ENCODE data around the gene ERAS. TPM values are rescaled to one million over a fixed set of nuclear protein-coding genes. Genes with fewer than 3 reads are reported as not detected.
A peak's percentile ranks its signal among the peaks of the same experiment; 100 is the strongest.

The ERAS gene
- total and polyA plus RNA-seq, 12 donors, result 0.11 to 0.20 TPM; not detected in 10

DNA sequence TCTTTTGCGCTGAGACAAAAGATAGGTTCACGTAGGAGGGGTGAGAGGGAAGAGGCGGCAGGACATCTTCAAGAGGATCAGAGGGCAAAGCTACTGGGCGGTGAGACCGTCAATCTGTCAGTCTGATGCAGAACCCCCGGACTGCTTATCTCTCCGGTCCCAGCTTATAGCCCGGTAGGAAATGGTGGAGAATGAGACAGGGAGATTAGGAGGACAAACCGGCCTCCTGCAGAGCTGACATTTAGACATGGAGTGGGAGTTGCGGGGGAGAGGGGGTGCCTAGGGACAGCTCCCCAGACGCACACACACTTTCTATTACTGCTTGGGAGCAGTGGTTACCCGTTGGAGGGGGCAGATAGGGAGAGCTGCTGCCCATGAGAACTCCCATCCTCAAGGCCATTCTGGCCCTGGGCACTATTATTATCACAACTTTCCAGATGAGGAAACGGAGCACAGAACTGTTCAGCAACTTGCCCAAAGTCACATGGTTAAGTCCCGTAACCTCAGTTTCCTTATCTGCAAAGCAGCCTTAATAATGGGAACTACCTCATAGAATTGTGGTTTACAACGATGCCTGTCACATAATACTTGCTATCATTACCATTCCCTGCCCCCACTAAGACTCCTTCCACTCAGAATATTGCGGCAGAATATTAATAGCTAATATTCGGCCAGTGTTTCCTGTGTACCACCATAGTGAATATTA lies 25.6 kb upstream of the ERAS start:
- WGBS, 4 donors, result 19 to 58% (median 37%) methylated on average over 10 to 17 of the region's 17 CpGs
- Histone ChIP-seq H3K27ac (peak overlapping the region; percentile 53 to 96 (median 93)), H3K4me1 (replicated peaks in 1 of 2) (no peaks in the 10 kb centered on the region), H3K4me3 (peak overlapping the region in 3 of 4 donors; percentile 20 to 64 (median 40)), H3K27me3 (no peaks in the 10 kb centered on the region), H3K9me3 (replicated peaks in 1 of 3) (no peaks in the 10 kb centered on the region), H3K36me3 (replicated peaks in 1 of 2) (peaks cover 0 to 4% of the 10 kb centered on the region in 2 donors)
- intact Hi-C loops (cut with DNase I), result no loop called here
- TF ChIP-seq POLR2A (IDR thresholded peaks at IDR 0.05) (no peak), CTCF (IDR thresholded peaks at IDR 0.05) (no peak)
- DNase-seq, result peak in 1 of 7 donors; percentile 52

DNA sequence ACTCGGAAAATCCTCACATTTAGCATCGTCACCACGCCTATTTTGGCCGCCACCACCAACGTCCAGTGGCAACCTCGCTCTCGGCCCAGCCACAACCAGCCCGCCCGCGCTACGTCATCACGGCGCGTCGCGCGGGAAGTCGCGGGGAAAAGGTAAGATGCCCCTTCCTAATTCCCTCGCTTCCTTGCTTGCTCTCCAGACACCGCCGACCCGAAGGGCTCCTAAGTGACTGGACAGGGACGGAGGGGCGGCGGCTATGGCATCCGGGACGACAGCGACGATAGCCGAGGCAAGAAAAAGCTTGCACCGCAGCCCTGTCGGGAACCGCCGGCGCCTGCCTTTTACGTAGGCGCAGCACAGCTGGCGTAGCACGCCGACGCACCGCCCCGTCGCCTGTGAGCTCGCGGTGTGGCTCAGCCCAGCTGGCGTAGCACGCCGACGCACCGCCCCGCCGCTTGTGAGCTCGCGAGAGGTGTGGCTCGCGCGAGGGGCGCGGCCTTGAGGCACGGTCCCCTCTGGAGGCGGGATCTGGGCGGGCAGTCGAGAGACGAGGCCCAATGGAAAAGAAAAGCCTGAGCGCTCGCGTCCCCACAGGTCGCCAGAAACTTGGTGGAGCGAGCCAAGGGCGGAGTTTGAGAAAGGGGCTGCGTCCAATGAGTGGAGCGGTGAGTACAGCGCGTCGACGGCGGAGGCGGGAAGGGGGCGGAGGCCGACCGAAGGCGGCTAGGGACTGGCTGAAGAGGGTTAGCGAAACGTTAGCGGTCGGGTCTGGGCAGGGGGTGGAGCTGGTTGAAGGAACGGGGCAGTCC lies 24.8 kb upstream of the ERAS start, which contains the start of gene HDAC6:
HDAC6 (plus strand) TSS at position 788 of the 809 bp plus-strand sequence. CDS start 626 bp downstream, outside the sequence.
- H3K4me3 ChIP-seq, result peak within 1 kb of the TSS in 3 of 4 donors; percentile 30 to 64 (median 40)
- H3K27ac ChIP-seq, result peak within 1 kb of the TSS; percentile 84 to 100 (median 96)
- no peaks in the 10 kb centered on the region for H3K9me3 ChIP-seq (replicated peaks in 1 of 3)
- intact Hi-C loops (cut with DNase I), result no loop called here
- TF ChIP-seq POLR2A (IDR thresholded peaks at IDR 0.05) (peak; percentile 2 to 38), CTCF (IDR thresholded peaks at IDR 0.05) (peak in 1 of 6 experiments; percentile 6)
- no peaks in the 10 kb centered on the region for H3K27me3 ChIP-seq
- H3K36me3 ChIP-seq (replicated peaks in 1 of 2), result peaks cover 0 to 4% of the 10 kb centered on the region in 2 donors
- no peaks in the 10 kb centered on the region for H3K4me1 ChIP-seq (replicated peaks in 1 of 2)
- DNase-seq, result peak; percentile 95 to 98 (median 97)
- 0 to 50% (median 14%) methylated on average over 14 to 89 of the region's 89 CpGs for WGBS, 4 donors

DNA sequence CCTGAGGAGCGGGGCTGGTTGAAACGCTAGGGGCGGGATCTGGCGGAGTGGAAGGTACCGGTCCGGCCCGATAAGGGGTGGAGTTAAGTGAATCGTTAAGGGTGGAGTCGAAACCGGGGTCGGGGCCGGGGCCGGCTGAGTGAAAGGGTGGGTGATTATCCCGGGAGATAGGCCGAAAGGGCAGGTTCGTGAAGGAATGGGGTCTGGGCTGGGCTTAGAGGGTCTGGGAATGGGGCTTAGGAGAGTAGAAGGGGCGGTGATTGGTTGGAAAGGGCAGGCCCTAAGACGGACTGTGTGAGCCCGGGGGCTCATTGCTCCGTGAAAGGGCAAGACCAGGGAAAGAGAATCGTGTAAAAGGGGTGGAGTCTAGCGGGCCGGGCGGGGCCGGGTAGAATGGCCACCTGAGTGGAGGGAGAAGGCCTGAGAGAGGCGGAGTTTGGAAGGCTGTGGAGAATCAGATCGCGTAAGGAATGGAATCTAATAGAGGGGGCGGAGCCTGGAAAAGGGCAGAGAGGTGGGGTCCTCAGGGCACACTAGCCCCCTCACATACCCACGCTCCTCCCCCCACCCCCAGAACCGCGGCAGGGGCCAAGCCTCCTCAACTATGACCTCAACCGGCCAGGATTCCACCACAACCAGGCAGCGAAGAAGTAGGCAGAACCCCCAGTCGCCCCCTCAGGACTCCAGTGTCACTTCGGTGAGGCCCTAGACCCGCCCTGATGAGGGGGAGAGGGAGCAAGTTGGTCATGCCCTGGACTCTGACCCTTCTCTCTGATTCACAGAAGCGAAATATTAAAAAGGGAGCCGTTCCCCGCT lies 24.0 kb upstream of the ERAS start:
- Histone ChIP-seq H3K9me3 (replicated peaks in 1 of 3) (no peaks in the 10 kb centered on the region), H3K4me1 (replicated peaks in 1 of 2) (no peaks in the 10 kb centered on the region), H3K27me3 (no peaks in the 10 kb centered on the region), H3K27ac (peak overlapping the region; percentile 82 to 100 (median 94)), H3K36me3 (replicated peaks in 1 of 2) (peaks cover 0 to 9% of the 10 kb centered on the region in 2 donors), H3K4me3 (peak overlapping the region in 2 of 4 donors; percentile 30 to 61)
- peak in 1 of 6 experiments; percentile 9 for TF ChIP-seq CTCF (IDR thresholded peaks at IDR 0.05)
- TF ChIP-seq POLR2A (IDR thresholded peaks at IDR 0.05), result peak; percentile 55 to 82
- intact Hi-C loops (cut with DNase I), result no loop called here
- WGBS, 4 donors, result 2 to 50% (median 20%) methylated on average over 25 to 40 of the region's 40 CpGs
- DNase-seq, result peak; percentile 77 to 93 (median 89)
